Osteocyte (in vitro differentiated cells): ENCODE data around the gene CACNB1. TPM values are rescaled to one million over a fixed set of nuclear protein-coding genes. Genes with fewer than 3 reads are reported as not detected.
A peak's percentile ranks its signal among the peaks of the same experiment; 100 is the strongest.

ENCODE experiments used
- DNase-seq: peaks from one replicate; pipeline ENCODE4 v3.0.0; 2021; ENCODE audit warnings: mixed read lengths; ENCODE audit not compliant: unreplicated experiment; ENCODE audit errors: extremely low spot score
- H3K27ac Mint-ChIP-seq: one replicate; pipeline ENCODE4 v1.8.0; 2021; ENCODE audit warnings: mild to moderate bottlenecking, mixed read lengths; ENCODE audit not compliant: unreplicated experiment
- H3K27me3 Mint-ChIP-seq: one replicate; pipeline ENCODE4 v1.8.0; 2021; ENCODE audit warnings: mixed read lengths; ENCODE audit not compliant: unreplicated experiment
- H3K36me3 Mint-ChIP-seq: one replicate; pipeline ENCODE4 v1.8.0; 2021; ENCODE audit warnings: mixed read lengths; ENCODE audit not compliant: unreplicated experiment
- H3K4me1 Mint-ChIP-seq: one replicate; pipeline ENCODE4 v1.8.0; 2021; ENCODE audit warnings: mixed read lengths; ENCODE audit not compliant: unreplicated experiment
- H3K4me3 Mint-ChIP-seq: one replicate; pipeline ENCODE4 v1.8.0; 2021; ENCODE audit warnings: mild to moderate bottlenecking, moderate library complexity, mixed read lengths; ENCODE audit not compliant: unreplicated experiment
- H3K9me3 Mint-ChIP-seq: one replicate; pipeline ENCODE4 v1.8.0; 2021; ENCODE audit warnings: mixed read lengths; ENCODE audit not compliant: unreplicated experiment
- CTCF ChIP-seq: fragments of 200-600 bp; sonication (generic); IDR thresholded peaks from 2 replicates; pipeline ENCODE4 v1.5.0; 2021; ENCODE audit warnings: antibody characterized with exemption, mild to moderate bottlenecking, moderate library complexity
- total RNA-seq: library from RNA; stranded (reverse); gene quantifications from 2 replicates; pipeline ENCODE4 v1.2.1, GENCODE V29; 2021

The CACNB1 gene
- total RNA-seq, 1 donor from 2014 or later = 15.4 TPM

- no peaks in the 10 kb centered on the region for H3K9me3 Mint-ChIP-seq
- TF ChIP-seq CTCF = no peak
- no peak for DNase-seq
- peak within 1 kb of the TSS; percentile 78 for H3K4me3 Mint-ChIP-seq
- H3K27ac Mint-ChIP-seq = peak within 1 kb of the TSS; percentile 20
- peaks cover 19% of the 10 kb centered on the region for H3K4me1 Mint-ChIP-seq
- no peaks in the 10 kb centered on the region for H3K36me3 Mint-ChIP-seq
- peaks cover 12% of the 10 kb centered on the region for H3K27me3 Mint-ChIP-seq
Measured at GRCh38 chr17:39165841-39166349, 31.6 kb downstream of the CACNB1 start, which contains the start of gene ARL5C. Gene ARL5C, minus strand, starts transcription at chr17:39166161. Its CDS starts 401 bp downstream, at chr17:39165760.

GRCh38 chr17:39165178-39165840 lies 32.2 kb downstream of the CACNB1 start:
- Mint-ChIP-seq H3K27ac (peak overlapping the region; percentile 20), H3K4me1 (peaks cover 19% of the 10 kb centered on the region), H3K4me3 (peak overlapping the region; percentile 78), H3K36me3 (no peaks in the 10 kb centered on the region), H3K9me3 (no peaks in the 10 kb centered on the region), H3K27me3 (peaks cover 12% of the 10 kb centered on the region)
- no peak for DNase-seq
- no peak for TF ChIP-seq CTCF

GRCh38 chr17:39164675-39165143 lies 32.8 kb downstream of the CACNB1 start:
- Mint-ChIP-seq H3K9me3 (no peaks in the 10 kb centered on the region), H3K27me3 (peaks cover 12% of the 10 kb centered on the region), H3K27ac (peak overlapping the region; percentile 44)

GRCh38 chr17:39161962-39162361 lies 35.5 kb downstream of the CACNB1 start:
- H3K27me3 Mint-ChIP-seq = peaks cover 12% of the 10 kb centered on the region
- no peaks in the 10 kb centered on the region for H3K9me3 Mint-ChIP-seq
- peaks cover 14% of the 10 kb centered on the region for H3K4me1 Mint-ChIP-seq
- no peaks in the 10 kb centered on the region for H3K36me3 Mint-ChIP-seq
- no peak overlapping the region for H3K4me3 Mint-ChIP-seq
- no peak overlapping the region for H3K27ac Mint-ChIP-seq
- no peak for TF ChIP-seq CTCF
- DNase-seq = no peak

More at GRCh38 chr17:39164675-39165143, 32.8 kb downstream of the CACNB1 start:
- Mint-ChIP-seq H3K4me1 (peaks cover 19% of the 10 kb centered on the region), H3K36me3 (no peaks in the 10 kb centered on the region), H3K4me3 (peak overlapping the region; percentile 78)
- DNase-seq = peak; percentile 93
- TF ChIP-seq CTCF = peak; percentile 86

- Mint-ChIP-seq H3K4me1 (peaks cover 4% of the 10 kb centered on the region), H3K4me3 (no peak overlapping the region), H3K27me3 (no peaks in the 10 kb centered on the region), H3K36me3 (no peaks in the 10 kb centered on the region), H3K27ac (no peak overlapping the region), H3K9me3 (no peaks in the 10 kb centered on the region)
- TF ChIP-seq CTCF = no peak
- no peak for DNase-seq
Measured at GRCh38 chr17:39158623-39159022, 38.8 kb downstream of the CACNB1 start.
